Measurements from ENCODE around the gene EPB42. TPM values are rescaled to one million over a fixed set of nuclear protein-coding genes. Genes with fewer than 3 reads are reported as not detected.

EPB42 gene
- polyA plus RNA-seq, 3 donors = 0.08 to 0.13 TPM; not detected in 1

- no peak overlapping the region for H3K27ac Mint-ChIP-seq
- Histone ChIP-seq H3K9ac (ENCODE audit: insufficient read depth, low read length, poor library complexity, severe bottlenecking) (no peak overlapping the region), H3K36me3 (replicated peaks in 1 of 2; ENCODE audit: control insufficient read depth in 1 of 2, insufficient read depth in 2 of 2, low read length in 2 of 2) (no peaks in the 10 kb centered on the region), H3K9me3 (replicated peaks in 1 of 2; ENCODE audit: control insufficient read depth in 1 of 2, insufficient read depth in 1 of 2, low read length in 2 of 2) (no peaks in the 10 kb centered on the region), H3K27ac (ENCODE audit: low read depth in 1 of 2, low read length in 2 of 2) (no peak overlapping the region), H3K4me3 (replicated peaks in 1 of 3; ENCODE audit: low read depth in 2 of 3, low read length in 3 of 3) (no peak overlapping the region), H2AFZ (ENCODE audit: insufficient read depth, low read depth, low read length, poor library complexity, severe bottlenecking) (no peak overlapping the region), H3K4me1 (ENCODE audit: control insufficient read depth in 1 of 2, insufficient read depth in 2 of 2, low read length in 2 of 2) (no peaks in the 10 kb centered on the region), H4K20me1 (ENCODE audit: insufficient read depth, low read length) (no peaks in the 10 kb centered on the region), H3K27me3 (ENCODE audit: control insufficient read depth in 2 of 2, insufficient read depth in 2 of 2, low read length in 2 of 2) (no peaks in the 10 kb centered on the region), H3K79me2 (ENCODE audit: insufficient read depth, low read length) (no peaks in the 10 kb centered on the region), H3K4me2 (replicated peaks; ENCODE audit: extremely low read depth, low read length, poor library complexity, severe bottlenecking) (no peak overlapping the region)
- H3K4me1 Mint-ChIP-seq = peaks cover 9% of the 10 kb centered on the region
- H3K27me3 Mint-ChIP-seq (ENCODE audit: low read depth in 3 of 3) = peaks cover 11 to 27% (median 18%) of the 10 kb centered on the region in 3 donors
- intact Hi-C loops (cut with micrococcal nuclease) = loop anchor here in 1 of 2 donors (10.0 kb wide), 1 partner anchor 501 kb away; no protein-coding TSS in a partner anchor
- DNase-seq = no peak
- H3K9me3 Mint-ChIP-seq = peaks cover 0 to 2% (median 0%) of the 10 kb centered on the region in 7 donors
- TF ChIP-seq CTCF (IDR thresholded peaks at IDR 0.05) = no peak
- WGBS (ENCODE audit: insufficient coverage) = 84% methylated on average over 4 of the region's 5 CpGs
- no peaks in the 10 kb centered on the region for H3K36me3 Mint-ChIP-seq
- no peak overlapping the region for H3K4me3 Mint-ChIP-seq
These were observed 14.8 kb downstream of the EPB42 start for GRCh38 chr15:43206054-43206453.

GRCh38 chr15:43204016-43204901 lies 16.6 kb downstream of the EPB42 start:
- Histone ChIP-seq H3K79me2 (ENCODE audit: insufficient read depth, low read length) (no peaks in the 10 kb centered on the region), H4K20me1 (ENCODE audit: insufficient read depth, low read length) (no peaks in the 10 kb centered on the region), H3K9me3 (replicated peaks in 1 of 2; ENCODE audit: control insufficient read depth in 1 of 2, insufficient read depth in 1 of 2, low read length in 2 of 2) (no peaks in the 10 kb centered on the region), H3K36me3 (replicated peaks in 1 of 2; ENCODE audit: control insufficient read depth in 1 of 2, insufficient read depth in 2 of 2, low read length in 2 of 2) (no peaks in the 10 kb centered on the region), H3K4me2 (replicated peaks; ENCODE audit: extremely low read depth, low read length, poor library complexity, severe bottlenecking) (no peak overlapping the region), H3K9ac (ENCODE audit: insufficient read depth, low read length, poor library complexity, severe bottlenecking) (no peak overlapping the region), H3K4me3 (replicated peaks in 1 of 3; ENCODE audit: low read depth in 2 of 3, low read length in 3 of 3) (no peak overlapping the region), H3K27me3 (ENCODE audit: control insufficient read depth in 2 of 2, insufficient read depth in 2 of 2, low read length in 2 of 2) (no peaks in the 10 kb centered on the region), H3K27ac (ENCODE audit: low read depth in 1 of 2, low read length in 2 of 2) (no peak overlapping the region), H3K4me1 (ENCODE audit: control insufficient read depth in 1 of 2, insufficient read depth in 2 of 2, low read length in 2 of 2) (no peaks in the 10 kb centered on the region), H2AFZ (ENCODE audit: insufficient read depth, low read depth, low read length, poor library complexity, severe bottlenecking) (no peak overlapping the region)
- H3K36me3 Mint-ChIP-seq = peaks cover 0 to 6% of the 10 kb centered on the region in 2 donors
- H3K9me3 Mint-ChIP-seq = peaks cover 0 to 2% (median 2%) of the 10 kb centered on the region in 7 donors
- H3K4me1 Mint-ChIP-seq = peaks cover 9% of the 10 kb centered on the region
- DNase-seq = peak in 2 of 3 donors; percentile 12 to 46
- H3K27ac Mint-ChIP-seq = peak overlapping the region in 2 of 7 donors; percentile 0 to 14
- no peak overlapping the region for H3K4me3 Mint-ChIP-seq
- peaks cover 5 to 19% (median 13%) of the 10 kb centered on the region in 3 donors for H3K27me3 Mint-ChIP-seq (ENCODE audit: low read depth in 3 of 3)
- WGBS (ENCODE audit: insufficient coverage) = 48% methylated on average over 8 of the region's 8 CpGs
- peak; percentile 48 for TF ChIP-seq CTCF (IDR thresholded peaks at IDR 0.05)
- intact Hi-C loops (cut with micrococcal nuclease) = loop anchor here in 1 of 2 donors (10.0 kb wide), 1 partner anchor 499 kb away; no protein-coding TSS in a partner anchor
